DMS153 (cell line): ENCODE results near the gene HECA.
A peak's percentile ranks its signal among the peaks of the same experiment; 100 is the strongest.
"Not testable (repeated sequence)": the region's sequence is repeated elsewhere in the genome, so short reads cannot be mapped to it uniquely, and the experiment has no call there.

Source experiments
- DNase-seq: peaks from one replicate; lab custom pipeline; 2025; lab: John Stamatoyannopoulos, UW

HECA gene

GRCh38 chr6:139210766-139211165 lies 75.9 kb downstream of the HECA start:
- not testable (repeated sequence) for DNase-seq

GRCh38 chr6:139212460-139212859 lies 77.6 kb downstream of the HECA start:
- not testable (repeated sequence) for DNase-seq

GRCh38 chr6:139219271-139219729 lies 84.4 kb downstream of the HECA start:
- DNase-seq = peak; percentile 91

GRCh38 chr6:139219746-139220145 lies 84.9 kb downstream of the HECA start:
- no peak for DNase-seq

GRCh38 chr6:139228387-139228786 lies 93.5 kb downstream of the HECA start:
- DNase-seq = not testable (repeated sequence)
